Aorta (tissue), 5 donors: ENCODE results near the gene HOGA1. TPM values are rescaled to one million over a fixed set of nuclear protein-coding genes. Genes with fewer than 3 reads are reported as not detected.

Experiments
- ATAC-seq: fragments of 200-7000 bp; cut with Tn5 transposase; one replicate; pipeline ENCODE4 v1.9.1; 2022; ENCODE audit warnings: moderate library complexity; ENCODE audit not compliant: low FRiP score
- DNase-seq, 2 donors: peaks; one replicate each; pipeline ENCODE4 v3.0.0-alpha.2; 2020
- H3K27ac ChIP-seq, 2 donors: one replicate each; pipeline ENCODE4 v1.5.1; 2013; ENCODE audit warnings: low read length in 2 of 2, mild to moderate bottlenecking in 2 of 2, moderate library complexity in 2 of 2, control low read depth in 1 of 2, inconsistent platforms in 1 of 2, low read depth in 1 of 2
- H3K27me3 ChIP-seq, 2 donors: one replicate each; pipeline ENCODE4 v1.6.1; 2013; ENCODE audit warnings: control low read depth in 1 of 2, low read length in 1 of 2, mild to moderate bottlenecking in 1 of 2, moderate library complexity in 1 of 2; ENCODE audit not compliant: insufficient read depth in 2 of 2, control insufficient read depth in 1 of 2
- H3K36me3 ChIP-seq, 2 donors: one replicate each; pipeline ENCODE4 v1.6.1; 2013; ENCODE audit warnings: control low read depth in 1 of 2, low read length in 1 of 2, mild to moderate bottlenecking in 1 of 2; ENCODE audit not compliant: insufficient read depth in 2 of 2, control insufficient read depth in 1 of 2
- H3K4me1 ChIP-seq, 2 donors: one replicate each; pipeline ENCODE4 v1.6.1; 2013; ENCODE audit warnings: low read length in 2 of 2, control low read depth in 1 of 2, mild to moderate bottlenecking in 1 of 2, moderate library complexity in 1 of 2; ENCODE audit not compliant: insufficient read depth in 2 of 2, control insufficient read depth in 1 of 2
- H3K4me3 ChIP-seq, 2 donors: one replicate each; pipeline ENCODE4 v1.5.1; 2013; ENCODE audit warnings: low read length in 2 of 2, control low read depth in 1 of 2, mild to moderate bottlenecking in 1 of 2
- H3K9me3 ChIP-seq: one replicate; pipeline ENCODE4 v1.6.1; 2013; ENCODE audit warnings: mild to moderate bottlenecking, low read length; ENCODE audit not compliant: control insufficient read depth
- WGBS, 2 donors: extraction: QIAGEN DNeasy Blood & Tissue Kit; methylation state at CpG; one replicate each; pipeline ENCODE4 v1.1.7; 2013; 5-methylcytosine and 5-hydroxymethylcytosine counted together
- intact Hi-C, 2 donors: fragments of 100-400 bp; cut with DNase I; formaldehyde crosslinking; loops; one replicate each; pipeline versions ENCODE4 v1.14.2 to v1.15.0; 2022
- long read RNA-seq, 2 donors: library from polyadenylated mRNA; unstranded; transcript quantifications; one replicate each; pipeline ENCODE4 v2.0.0, GENCODE V29; 2020 to 2021
- polyA plus RNA-seq, 2 donors: library from polyadenylated mRNA; stranded (reverse); fragments of 200-250 nt; gene quantifications; one replicate each; pipeline ENCODE4 v1.2.3, GENCODE V29; 2013
- total RNA-seq, 2 donors: library from RNA; stranded (reverse); fragmentation: NEBNext Ultra II Directional; extraction: Animal tissue kit (Norgen Biotek cat#: 25700); gene quantifications; one replicate each; pipeline ENCODE4 v1.2.1, GENCODE V29; 2021
- donor health status: healthy with polysubstance abuse.
- donor health status: Bipolar disorder and iron deficiency.
- donor health status: DM: no; HTN: no; CAD: no.
- donor health status: DM: no; HTN: no; CAD: no.
- donor health status: DM: yes; HTN: yes; CAD: no.

The HOGA1 gene
- total RNA-seq (1 to 10 TPM; 1.9 to 4.6 TPM), polyA plus RNA-seq (1 to 10 TPM; 3.9 to 4.0 TPM)
- long read RNA-seq, donor 1, transcript HOGA1-202 (7 exons, 2,488 nt) = major isoform, 13 of 19 reads
- long read RNA-seq, donor 1, partial matches to known transcripts = 1 of 19 reads
- long read RNA-seq, donor 1, other reads (novel, unspliced or antisense) = 3 of 19 reads
- long read RNA-seq, donor 2 = 0 reads

GRCh38 chr10:97584060-97584797 lies at the start of gene HOGA1:
TSS of gene HOGA1 (plus strand) at chr10:97584389. CDS start at chr10:97584704, 315 bp downstream.
- Histone ChIP-seq H3K9me3 (no peaks in the 10 kb centered on the region), H3K27ac (peak within 1 kb of the TSS in 1 of 2 donors; percentile 16), H3K36me3 (no peaks in the 10 kb centered on the region), H3K4me3 (no peak within 1 kb of the TSS), H3K27me3 (no peaks in the 10 kb centered on the region), H3K4me1 (no peaks in the 10 kb centered on the region)
- 18 to 27% methylated on average over 4 to 5 of the region's 5 CpGs for WGBS, 2 donors
- peak; percentile 87 to 94 for DNase-seq
- ATAC-seq = peak; percentile 91
- intact Hi-C loops = no loop called here

- intact Hi-C loops = loop anchor here in 1 of 2 donors (2.0 kb wide), 1 partner anchor 18 kb away; no protein-coding TSS in a partner anchor
- Histone ChIP-seq H3K9me3 (no peaks in the 10 kb centered on the region), H3K36me3 (no peaks in the 10 kb centered on the region), H3K4me3 (no peak overlapping the region), H3K4me1 (no peaks in the 10 kb centered on the region), H3K27ac (no peak overlapping the region), H3K27me3 (no peaks in the 10 kb centered on the region)
- ATAC-seq (no peak), DNase-seq (peak in 1 of 2 donors; percentile 59)
- WGBS, 2 donors = 78 to 79% methylated on average over 6 of the region's 6 CpGs
Observed at GRCh38 chr10:97534746-97535367, 49.3 kb upstream of the HOGA1 start.

GRCh38 chr10:97537186-97537869 lies 46.9 kb upstream of the HOGA1 start:
- peak overlapping the region in 1 of 2 donors; percentile 25 for H3K27ac ChIP-seq
- WGBS, 2 donors = 91 to 92% methylated on average over 5 of the region's 5 CpGs
- peak in 1 of 2 donors; percentile 68 for DNase-seq

GRCh38 chr10:97538411-97538810 lies 45.8 kb upstream of the HOGA1 start:
- H3K4me3 ChIP-seq = no peak overlapping the region
- H3K27me3 ChIP-seq = no peaks in the 10 kb centered on the region
- H3K36me3 ChIP-seq = no peaks in the 10 kb centered on the region
- H3K27ac ChIP-seq = peak overlapping the region; percentile 4 to 58
- WGBS, 2 donors = 7 to 9% methylated on average over 4 of the region's 4 CpGs
- peaks cover 2 to 5% of the 10 kb centered on the region in 2 donors for H3K4me1 ChIP-seq
- DNase-seq (peak in 1 of 2 donors; percentile 32), ATAC-seq (no peak)
- intact Hi-C loops = no loop called here
- no peaks in the 10 kb centered on the region for H3K9me3 ChIP-seq

More at GRCh38 chr10:97537186-97537869, 46.9 kb upstream of the HOGA1 start:
- intact Hi-C loops = no loop called here
- peaks cover 0 to 2% of the 10 kb centered on the region in 2 donors for H3K4me1 ChIP-seq
- H3K27me3 ChIP-seq = no peaks in the 10 kb centered on the region
- H3K9me3 ChIP-seq = no peaks in the 10 kb centered on the region
- ATAC-seq = no peak
- no peak overlapping the region for H3K4me3 ChIP-seq
- no peaks in the 10 kb centered on the region for H3K36me3 ChIP-seq

- H3K27ac ChIP-seq = peak overlapping the region; percentile 4 to 58
- intact Hi-C loops = no loop called here
Observed at GRCh38 chr10:97538839-97539238, 45.4 kb upstream of the HOGA1 start.

GRCh38 chr10:97539523-97540200 lies 44.5 kb upstream of the HOGA1 start:
- no peaks in the 10 kb centered on the region for H3K9me3 ChIP-seq
- peaks cover 2 to 5% of the 10 kb centered on the region in 2 donors for H3K4me1 ChIP-seq
- no peak overlapping the region for H3K4me3 ChIP-seq
- 22 to 28% methylated on average over 6 of the region's 6 CpGs for WGBS, 2 donors
- ATAC-seq = peak; percentile 43
- DNase-seq = peak; percentile 77 to 81
- peak overlapping the region in 1 of 2 donors; percentile 65 for H3K27ac ChIP-seq
- intact Hi-C loops = loop anchor here in 1 of 2 donors (2.0 kb wide), 1 partner anchor 41 kb away; the partner anchor contains the start of genes MMS19 and UBTD1
- no peaks in the 10 kb centered on the region for H3K36me3 ChIP-seq
- H3K27me3 ChIP-seq = no peaks in the 10 kb centered on the region

More at GRCh38 chr10:97538839-97539238, 45.4 kb upstream of the HOGA1 start:
- DNase-seq (peak in 1 of 2 donors; percentile 64), ATAC-seq (no peak)
- Histone ChIP-seq H3K9me3 (no peaks in the 10 kb centered on the region), H3K4me3 (no peak overlapping the region), H3K36me3 (no peaks in the 10 kb centered on the region), H3K4me1 (peaks cover 2 to 5% of the 10 kb centered on the region in 2 donors), H3K27me3 (no peaks in the 10 kb centered on the region)
- 89% methylated on average over 4 of the region's 4 CpGs for WGBS, 2 donors

- DNase-seq (peak; percentile 73 to 78), ATAC-seq (no peak)
- no peaks in the 10 kb centered on the region for H3K27me3 ChIP-seq
- H3K36me3 ChIP-seq = no peaks in the 10 kb centered on the region
- no peaks in the 10 kb centered on the region for H3K9me3 ChIP-seq
- intact Hi-C loops = loop anchor here in 1 of 2 donors (2.0 kb wide), 1 partner anchor 42 kb away; the partner anchor contains the start of genes MMS19 and UBTD1
- WGBS, 2 donors = 42 to 44% methylated on average over 14 of the region's 14 CpGs
- H3K27ac ChIP-seq = peak overlapping the region in 1 of 2 donors; percentile 90
- no peak overlapping the region for H3K4me3 ChIP-seq
- peaks cover 2 to 5% of the 10 kb centered on the region in 2 donors for H3K4me1 ChIP-seq
Observed at GRCh38 chr10:97540669-97541500, 43.3 kb upstream of the HOGA1 start.
